HCT116 (cell line): Measurements from ENCODE around the gene EVA1A. TPM values are rescaled to one million over a fixed set of nuclear protein-coding genes. Genes with fewer than 3 reads are reported as not detected.

Source experiments
- ATAC-seq: fragments of 200-7000 bp; cut with Tn5 transposase; 2 replicates; pipeline ENCODE4 v1.9.1; 2020; ENCODE audit warnings: mild to moderate bottlenecking, moderate library complexity
- BruUV-seq: library from RNA; stranded (reverse); fragments of 400-500 nt; replicated peaks from 2 replicates; lab custom pipeline; 2021; lab: Mats Ljungman, UMichigan
- CTCF ChIA-PET: fragments of 300-600 bp; sonication (Branson Sonifier 250); formaldehyde crosslinking; loops from one replicate; lab custom pipeline; 2021; ENCODE audit warnings: antibody characterized with exemption; lab: Charles Lee
- POLR2A ChIA-PET: fragments of 300-600, 350-600 bp; sonication (Branson Sonifier 250); formaldehyde crosslinking; loops from one replicate; lab custom pipeline; 2021; ENCODE audit warnings: antibody characterized with exemption; lab: Charles Lee
- RAD21 ChIA-PET, 2 experiments: fragments of 300-600 bp; sonication (Branson Sonifier 250); formaldehyde crosslinking; loops; one replicate each; lab custom pipeline; 2023; ENCODE audit warnings: low total read pairs in 2 of 2; ENCODE audit not compliant: uncharacterized antibody in 2 of 2, unreplicated experiment in 2 of 2, low non-redundant PET in 1 of 2; lab: Charles Lee
- DNase-seq: peaks from one replicate; pipeline ENCODE4 v3.0.0-alpha.2; 2010; ENCODE audit warnings: low read depth, low spot score
- H2AFZ ChIP-seq: fragments of 200-600 bp; shearing (Covaris generic), sonication (generic); 2 replicates; pipeline ENCODE4 v1.6.1; 2017; ENCODE audit warnings: low read depth, mixed run types, mixed read lengths, antibody characterized with exemption, low read length; ENCODE audit not compliant: poor library complexity, severe bottlenecking
- H3K27ac ChIP-seq: 2 replicates; pipeline ENCODE4 v1.5.1; 2012; ENCODE audit warnings: low read depth, low read length
- H3K27me3 ChIP-seq: fragments of 200-600 bp; sonication (generic); 2 replicates; pipeline ENCODE4 v1.6.1; 2016; ENCODE audit warnings: mixed run types, low read length, mixed read lengths; ENCODE audit not compliant: insufficient read depth
- H3K36me3 ChIP-seq, 2 experiments: fragments of 200-500 bp in 1 of 2; fragments of 200-600 bp in 1 of 2; sonication (Bioruptor generic) in 1 of 2; sonication (generic) in 1 of 2; 2 replicates each; pipeline versions ENCODE4 v1.5.1 to v1.6.1; 2014 to 2016; ENCODE audit warnings: low read length in 2 of 2, inconsistent platforms in 1 of 2, mixed read lengths in 1 of 2, mixed run types in 1 of 2; ENCODE audit not compliant: insufficient read depth in 2 of 2, control insufficient read depth in 1 of 2
- H3K4me1 ChIP-seq, 2 experiments: fragments of 200-600 bp in 1 of 2; sonication (generic) in 1 of 2; 2 replicates each; pipeline versions ENCODE4 v1.5.1 to v1.6.1; 2012 to 2017; ENCODE audit warnings: low read length in 2 of 2, inconsistent platforms in 1 of 2, mild to moderate bottlenecking in 1 of 2, mixed read lengths in 1 of 2, mixed run types in 1 of 2, moderate library complexity in 1 of 2; ENCODE audit not compliant: insufficient read depth in 2 of 2, control insufficient read depth in 1 of 2
- H3K4me2 ChIP-seq: fragments of 200-600 bp; sonication (generic); 2 replicates; pipeline ENCODE4 v1.6.1; 2017; ENCODE audit warnings: mixed run types, low read length, mixed read lengths
- H3K4me3 ChIP-seq, 2 experiments: fragments of 200-600 bp in 1 of 2; sonication (generic) in 1 of 2; replicated peaks in 1 of 2; 2 replicates each; pipeline ENCODE4 v1.5.1; 2011 to 2016; ENCODE audit warnings: low read length in 2 of 2, control low read depth in 1 of 2, low read depth in 1 of 2, mild to moderate bottlenecking in 1 of 2, mixed read lengths in 1 of 2, mixed run types in 1 of 2
- H3K79me2 ChIP-seq: fragments of 200-600 bp; sonication (generic); 2 replicates; pipeline ENCODE4 v1.6.1; 2017; ENCODE audit warnings: mild to moderate bottlenecking, mixed run types, low read length, moderate library complexity, mixed read lengths; ENCODE audit not compliant: insufficient read depth
- H3K9ac ChIP-seq: fragments of 200-600 bp; sonication (generic); 2 replicates; pipeline ENCODE4 v1.6.1; 2016; ENCODE audit warnings: low read length, mixed read lengths
- H3K9me2 ChIP-seq: fragments of 200-600 bp; sonication (generic), shearing (Covaris generic); 2 replicates; pipeline ENCODE4 v1.6.1; 2017; ENCODE audit warnings: mixed run types, mild to moderate bottlenecking, moderate library complexity; ENCODE audit not compliant: insufficient read depth
- H3K9me3 ChIP-seq, 2 experiments: fragments of 200-500 bp in 1 of 2; fragments of 200-600 bp in 1 of 2; sonication (Bioruptor generic) in 1 of 2; sonication (generic) in 1 of 2; 2 replicates each; pipeline ENCODE4 v1.6.1; 2014 to 2017; ENCODE audit warnings: low read length in 2 of 2, mixed read lengths in 2 of 2, inconsistent platforms in 1 of 2, low read depth in 1 of 2, mild to moderate bottlenecking in 1 of 2, mixed run types in 1 of 2, moderate library complexity in 1 of 2; ENCODE audit not compliant: control insufficient read depth in 1 of 2, insufficient read depth in 1 of 2
- H4K20me1 ChIP-seq: fragments of 200-600 bp; sonication (generic), shearing (Covaris generic); 2 replicates; pipeline ENCODE4 v1.6.1; 2017; ENCODE audit warnings: mixed run types, mild to moderate bottlenecking, moderate library complexity; ENCODE audit not compliant: insufficient read depth
- CEBPB ChIP-seq: IDR thresholded peaks from 2 replicates; pipeline ENCODE4 v1.6.1; 2012; ENCODE audit warnings: low read depth
- CTCF ChIP-seq, 3 experiments: fragments of 200-600 bp in 1 of 3; sonication (generic) in 1 of 3; IDR thresholded peaks in 2 of 3; conservative IDR thresholded peaks in 1 of 3; 2 replicates each; pipeline ENCODE4 v1.5.1; 2012 to 2017; ENCODE audit warnings: low read depth in 2 of 3, low read length in 2 of 3, antibody characterized with exemption in 1 of 3, borderline replicate concordance in 1 of 3, control low read depth in 1 of 3, mild to moderate bottlenecking in 1 of 3, mixed read lengths in 1 of 3, mixed run types in 1 of 3, moderate library complexity in 1 of 3; ENCODE audit not compliant: insufficient read depth in 1 of 3
- SIN3A ChIP-seq: IDR thresholded peaks from 2 replicates; pipeline ENCODE4 v1.6.1; 2012; ENCODE audit warnings: low read depth
- ZBTB33 ChIP-seq: IDR thresholded peaks from 2 replicates; pipeline ENCODE4 v1.6.1; 2011; ENCODE audit warnings: mild to moderate bottlenecking, low read length, moderate library complexity; ENCODE audit not compliant: insufficient replicate concordance; ENCODE audit errors: extremely low read depth
- ZNF274 ChIP-seq: fragments of 200-500 bp; sonication (Bioruptor generic); IDR thresholded peaks from 2 replicates; pipeline ENCODE4 v1.6.1; 2014; ENCODE audit warnings: mild to moderate bottlenecking, low read depth, low read length, inconsistent platforms
- intact Hi-C: fragments of 100-400 bp; cut with micrococcal nuclease; formaldehyde crosslinking; loops from 2 replicates; pipeline ENCODE4 v1.10.0; 2022
- total RNA-seq: library from RNA; stranded (reverse); gene quantifications from one replicate; pipeline ENCODE4 v1.2.1, GENCODE V29; 2021; ENCODE audit not compliant: unreplicated experiment

Gene EVA1A
- total RNA-seq, 1 experiment from 2014 or later, result 2.8 TPM

DNA sequence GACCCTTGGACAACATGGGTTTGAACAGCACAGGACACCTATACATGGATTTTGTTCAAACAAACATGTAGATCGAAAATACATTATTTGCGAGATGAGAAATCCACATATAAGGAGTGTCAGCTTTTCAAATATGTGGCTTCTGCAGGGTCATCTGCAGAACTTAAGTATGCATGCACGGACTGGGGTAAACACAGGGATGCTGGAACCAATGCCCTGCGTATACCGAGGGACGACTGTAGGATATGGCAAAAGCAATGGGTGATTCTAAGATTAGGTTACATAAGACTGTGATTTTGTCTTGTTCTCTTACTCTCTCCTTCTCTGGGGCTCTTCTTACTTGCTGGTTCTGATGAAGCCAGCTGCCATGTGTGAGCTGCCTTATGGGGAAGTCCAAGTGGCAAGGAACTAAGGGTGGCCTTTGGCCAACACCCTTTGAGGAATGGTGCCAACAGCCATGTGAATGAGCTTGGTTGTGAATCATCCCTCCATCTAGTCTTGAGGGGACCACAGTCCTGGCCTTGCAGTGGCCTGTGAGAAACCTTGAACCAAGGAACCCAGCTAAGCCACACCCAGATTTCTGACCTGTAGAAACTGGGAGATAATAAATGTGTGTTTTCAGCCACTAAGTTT lies 66.5 kb downstream of the EVA1A start:
- Histone ChIP-seq H4K20me1 (no peaks in the 10 kb centered on the region), H3K27ac (no peak overlapping the region), H2AFZ (no peak overlapping the region), H3K9me2 (no peaks in the 10 kb centered on the region), H3K9me3 (no peaks in the 10 kb centered on the region)
- TF ChIP-seq SIN3A, result no peak
- TF ChIP-seq ZNF274, result no peak
- TF ChIP-seq CTCF (IDR thresholded peaks at IDR 0.05 in 2 of 3, conservative IDR thresholded peaks at IDR 0.05 in 1 of 3; ENCODE audit: borderline replicate concordance in 1 of 3, insufficient read depth in 1 of 3, low read depth in 2 of 3, low read length in 2 of 3), result no peak
- TF ChIP-seq, all 23 proteins: peak for 0
- ChIA-PET RAD21 (no interaction called here), POLR2A (no interaction called here), CTCF (no interaction called here)
- no peaks in the 10 kb centered on the region for H3K36me3 ChIP-seq
- intact Hi-C loops, result no loop called here
- H3K79me2 ChIP-seq, result no peaks in the 10 kb centered on the region
- peaks cover 6% of the 10 kb centered on the region; the same call in 1 of the 2 replicates for H3K27me3 ChIP-seq
- H3K4me2 ChIP-seq, result no peak overlapping the region
- no peak overlapping the region for H3K4me3 ChIP-seq
- BruUV-seq, result no TSS peak
- ATAC-seq (no peak), DNase-seq (no peak)
- no peak overlapping the region for H3K9ac ChIP-seq
- no peaks in the 10 kb centered on the region for H3K4me1 ChIP-seq

DNA sequence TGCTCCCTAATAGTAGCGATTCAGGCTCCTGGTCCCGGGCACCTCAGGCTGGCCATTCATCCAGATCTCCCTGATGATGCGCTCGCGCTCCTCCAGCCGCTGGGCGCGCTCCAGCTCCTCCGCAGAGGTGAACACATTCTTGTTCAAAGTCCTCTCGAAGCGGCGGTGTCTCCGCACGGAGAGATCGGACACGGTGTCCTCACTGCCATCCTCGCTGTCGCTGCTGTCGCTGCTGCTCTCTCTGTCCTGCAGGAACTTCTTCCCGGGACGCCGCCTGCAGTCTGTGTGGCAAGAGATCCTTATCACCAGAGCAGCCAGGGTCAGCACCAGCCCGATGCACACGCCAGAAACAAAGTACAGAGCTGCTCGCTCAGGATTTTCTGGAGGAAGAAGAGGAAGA lies 67.5 kb downstream of the EVA1A start:
- no peak overlapping the region for H3K4me2 ChIP-seq
- no peaks in the 10 kb centered on the region for H4K20me1 ChIP-seq
- H3K9me3 ChIP-seq, result no peaks in the 10 kb centered on the region
- TF ChIP-seq CEBPB (no peak), ZBTB33 (no peak)
- intact Hi-C loops, result no loop called here
- ChIA-PET CTCF (no interaction called here), RAD21 (no interaction called here), POLR2A (no interaction called here)
- ATAC-seq (no peak), DNase-seq (no peak)
- H3K9me2 ChIP-seq, result no peaks in the 10 kb centered on the region
- no peaks in the 10 kb centered on the region for H3K79me2 ChIP-seq
- no TSS peak for BruUV-seq
- no peak overlapping the region for H3K27ac ChIP-seq
- H2AFZ ChIP-seq, result no peak overlapping the region
- H3K27me3 ChIP-seq, result peaks cover 9% of the 10 kb centered on the region
- H3K36me3 ChIP-seq, result no peaks in the 10 kb centered on the region
- H3K4me3 ChIP-seq, result no peak overlapping the region
- H3K9ac ChIP-seq, result no peak overlapping the region
- H3K4me1 ChIP-seq, result no peaks in the 10 kb centered on the region
